Upper lobe of left lung (tissue), 6 donors: Measurements from ENCODE around the gene TOMM40L. TPM values are rescaled to one million over a fixed set of nuclear protein-coding genes. Genes with fewer than 3 reads are reported as not detected.

Experiments used
- ATAC-seq, 2 donors: fragments of 200-7000 bp; cut with Tn5 transposase; one replicate each; pipeline ENCODE4 v1.9.1; 2022; ENCODE audit warnings: mild to moderate bottlenecking in 2 of 2, moderate library complexity in 2 of 2; ENCODE audit not compliant: low FRiP score in 2 of 2
- DNase-seq, 2 donors: peaks; one replicate each; pipeline ENCODE4 v3.0.0-alpha.2; 2019 to 2020
- H3K27ac ChIP-seq, 4 donors: fragments of 200-600 bp; sonication (generic); one replicate each; pipeline ENCODE4 v1.5.1; 2016 to 2019
- H3K27me3 ChIP-seq, 4 donors: fragments of 200-600 bp; sonication (generic); one replicate each; pipeline ENCODE4 v1.5.1; 2017 to 2019
- H3K36me3 ChIP-seq, 4 donors: fragments of 200-600 bp; sonication (generic); one replicate each; pipeline ENCODE4 v1.5.1; 2016 to 2019
- H3K4me1 ChIP-seq, 4 donors: fragments of 200-600 bp; sonication (generic); one replicate each; pipeline ENCODE4 v1.5.1; 2018 to 2019
- H3K4me3 ChIP-seq, 4 donors: fragments of 200-600 bp; sonication (generic); one replicate each; pipeline ENCODE4 v1.5.1; 2017 to 2019; ENCODE audit warnings: mild to moderate bottlenecking in 2 of 4, moderate library complexity in 1 of 4
- H3K9me3 ChIP-seq, 4 donors: fragments of 200-600 bp; sonication (generic); one replicate each; pipeline ENCODE4 v1.5.1; 2018 to 2019
- CTCF ChIP-seq, 6 experiments: fragments of 450-650 bp in 4 of 6; fragments of 200-600 bp in 2 of 6; sonication (generic) in 2 of 6; IDR thresholded peaks; one replicate each; pipeline ENCODE4 v1.5.1; 2016 to 2019; ENCODE audit warnings: antibody characterized with exemption in 6 of 6
- EP300 ChIP-seq, 4 donors: sonication (generic); formaldehyde crosslinking; IDR thresholded peaks; one replicate each; pipeline ENCODE4 v1.5.1; 2017; ENCODE audit warnings: antibody characterized with exemption in 4 of 4, control low read depth in 2 of 4
- POLR2A ChIP-seq, 4 donors: fragments of 450-650 bp; IDR thresholded peaks; one replicate each; pipeline ENCODE4 v1.5.1; 2016 to 2017; ENCODE audit warnings: antibody characterized with exemption in 4 of 4, mild to moderate bottlenecking in 2 of 4
- POLR2AphosphoS5 ChIP-seq, 2 donors: sonication (generic); formaldehyde crosslinking; IDR thresholded peaks; one replicate each; pipeline ENCODE4 v1.5.1; 2017; ENCODE audit warnings: antibody characterized with exemption in 2 of 2
- WGBS, 2 donors: methylation state at CpG; one replicate each; pipeline ENCODE4 v1.1.5; 2017 to 2018; 5-methylcytosine and 5-hydroxymethylcytosine counted together
- total RNA-seq, 6 donors: library from RNA; depleted of rRNA in 4 of 6; stranded (reverse); fragments of >200 nt in 4 of 6; gene quantifications; one replicate each; pipeline versions ENCODE4 v1.1.0 to v1.2.1, GENCODE V29; 2016 to 2021
- donor health status: DM: no; HTN: no; CAD: no; lungs with moderate emphysema.
- donor health status: DM: no; HTN: yes; CAD: no; lungs with severe emphysema.

Gene TOMM40L
- total RNA-seq, 6 donors from 2014 or later = 3.1 to 14.4 (median 9.9) TPM

GRCh38 chr1:161274874-161275273, 49.0 kb downstream of the TOMM40L start:
- no peaks in the 10 kb centered on the region for H3K27me3 ChIP-seq
- ATAC-seq (no peak), DNase-seq (no peak)
- H3K4me3 ChIP-seq = no peak overlapping the region
- H3K27ac ChIP-seq = no peak overlapping the region
- H3K36me3 ChIP-seq = no peaks in the 10 kb centered on the region
- TF ChIP-seq POLR2A (IDR thresholded peaks at IDR 0.05) (no peak), POLR2AphosphoS5 (IDR thresholded peaks at IDR 0.05) (no peak), CTCF (IDR thresholded peaks at IDR 0.05) (no peak), EP300 (IDR thresholded peaks at IDR 0.05) (no peak)
- H3K9me3 ChIP-seq = no peaks in the 10 kb centered on the region
- no peaks in the 10 kb centered on the region for H3K4me1 ChIP-seq
- WGBS, 2 donors = 75 to 76% methylated on average over 3 of the region's 3 CpGs

Other genes starting within 250 kb of the TOMM40L start
- 100 to 1,000 TPM in 5 of 6 donors, 10 to 100 TPM in 1; 99.0 to 209 (median 172) TPM for gene F11R, start 204.9 kb upstream of the TOMM40L start, total RNA-seq
- 100 to 1,000 TPM in 4 of 6 donors, 10 to 100 TPM in 2; 56.2 to 170 (median 113) TPM for gene TSTD1, start 187.1 kb upstream of the TOMM40L start, total RNA-seq
- 100 to 1,000 TPM in 1 of 6 donors, 10 to 100 TPM in 5; 78.2 to 151 (median 84.2) TPM for gene USF1, start 180.1 kb upstream of the TOMM40L start, total RNA-seq
- gene ARHGAP30, start 156.2 kb upstream of the TOMM40L start, total RNA-seq = 10 to 100 TPM; 26.8 to 69.9 (median 51.2) TPM
- 10 to 100 TPM in 4 of 6 donors, 1 to 10 TPM in 2; 5.2 to 19.9 (median 12.1) TPM for gene NECTIN4, start 136.5 kb upstream of the TOMM40L start, total RNA-seq
- gene KLHDC9, start 127.7 kb upstream of the TOMM40L start, total RNA-seq = 10 to 100 TPM in 1 of 6 donors, 1 to 10 TPM in 4, not detected in 1; 6.5 to 12.3 (median 7.4) TPM
- 10 to 100 TPM; 17.8 to 55.9 (median 41.4) TPM for gene PFDN2, start 108.0 kb upstream of the TOMM40L start, total RNA-seq
- gene NIT1, start 108.0 kb upstream of the TOMM40L start, total RNA-seq = 10 to 100 TPM; 21.2 to 62.9 (median 40.7) TPM
- gene DEDD, start 93.4 kb upstream of the TOMM40L start, total RNA-seq = 10 to 100 TPM; 26.7 to 45.1 (median 35.1) TPM
- gene UFC1, start 72.1 kb upstream of the TOMM40L start, total RNA-seq = 10 to 100 TPM; 32.5 to 95.6 (median 75.6) TPM
- gene USP21, start 66.6 kb upstream of the TOMM40L start, total RNA-seq = 10 to 100 TPM; 14.1 to 48.2 (median 21.8) TPM
- 10 to 100 TPM; 19.5 to 48.2 (median 26.6) TPM for gene PPOX, start 59.6 kb upstream of the TOMM40L start, total RNA-seq
- gene B4GALT3, start 48.6 kb upstream of the TOMM40L start, total RNA-seq = 10 to 100 TPM; 12.3 to 37.1 (median 27.2) TPM
- gene ADAMTS4, start 27.0 kb upstream of the TOMM40L start, total RNA-seq = 10 to 100 TPM in 1 of 6 donors, 1 to 10 TPM in 4, under 1 TPM in 1; 0.91 to 18.6 (median 3.0) TPM
- 100 to 1,000 TPM in 2 of 6 donors, 10 to 100 TPM in 4; 65.7 to 194 (median 84.4) TPM for gene NDUFS2, start 23.7 kb upstream of the TOMM40L start, total RNA-seq
- gene FCER1G, start 10.8 kb upstream of the TOMM40L start, total RNA-seq = 100 to 1,000 TPM in 5 of 6 donors, 10 to 100 TPM in 1; 75.4 to 233 (median 176) TPM
- gene APOA2, start 2.4 kb upstream of the TOMM40L start, total RNA-seq = 1 to 10 TPM in 2 of 6 donors, not detected in 4; 2.5 to 3.7 TPM
- not detected for gene NR1I3, start 12.1 kb downstream of the TOMM40L start, total RNA-seq
- 1 to 10 TPM; 1.0 to 8.1 (median 5.0) TPM for gene PCP4L1, start 32.7 kb downstream of the TOMM40L start, total RNA-seq
- 1 to 10 TPM; 1.5 to 6.9 (median 4.0) TPM for gene MPZ, start 83.9 kb downstream of the TOMM40L start, total RNA-seq
- 100 to 1,000 TPM in 2 of 6 donors, 10 to 100 TPM in 4; 17.7 to 159 (median 66.7) TPM for gene SDHC, start 88.3 kb downstream of the TOMM40L start, total RNA-seq
- 1 to 10 TPM in 4 of 6 donors, under 1 TPM in 1, not detected in 1; 0.37 to 9.5 (median 4.0) TPM for gene CFAP126, start 141.8 kb downstream of the TOMM40L start, total RNA-seq